ENCODE data around the gene CNOT6. TPM values are rescaled to one million over a fixed set of nuclear protein-coding genes. Genes with fewer than 3 reads are reported as not detected.
"Not testable (repeated sequence)": the region's sequence is repeated elsewhere in the genome, so short reads cannot be mapped to it uniquely, and the experiment has no call there.

CNOT6 gene
- total RNA-seq, 1 donor from 2014 or later: 21.7 TPM

- no peak for TF ChIP-seq CTCF (IDR thresholded peaks at IDR 0.05)
- no peaks in the 10 kb centered on the region for H3K9me3 ChIP-seq
- ATAC-seq (no peak), DNase-seq (no peak)
- H3K36me3 ChIP-seq: peaks cover 12% of the 10 kb centered on the region
- H3K4me1 ChIP-seq: no peaks in the 10 kb centered on the region
- no peak overlapping the region for H3K4me3 ChIP-seq
- H3K27me3 ChIP-seq: no peaks in the 10 kb centered on the region
- intact Hi-C loops (cut with DNase I): no loop called here
- H3K27ac ChIP-seq: no peak overlapping the region
Measured at GRCh38 chr5:180525399-180525798, 31.2 kb downstream of the CNOT6 start.

DNA sequence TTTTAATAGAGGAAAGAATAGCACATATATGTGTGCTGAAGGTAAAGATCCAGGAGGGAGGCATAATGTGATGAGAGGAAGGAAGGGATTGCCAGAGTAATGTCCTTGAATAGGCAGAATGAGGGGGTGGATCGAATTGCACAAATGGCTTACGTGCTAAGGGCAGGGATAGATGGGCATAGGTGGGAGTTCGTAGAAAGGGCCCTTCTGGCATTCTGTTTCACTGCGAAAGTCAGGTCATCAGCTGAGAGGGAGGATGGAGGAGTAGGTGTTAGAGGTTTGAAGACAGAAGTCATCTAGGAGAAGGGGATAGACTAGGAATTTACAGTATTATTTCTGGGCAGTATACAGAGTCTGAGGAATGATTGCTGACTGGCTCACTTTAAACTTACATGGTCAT is 32.1 kb downstream of the CNOT6 start:
- DNase-seq: no peak
- Histone ChIP-seq H3K4me1 (no peaks in the 10 kb centered on the region), H3K9me3 (no peaks in the 10 kb centered on the region), H3K4me3 (no peak overlapping the region), H3K27ac (no peak overlapping the region), H3K27me3 (no peaks in the 10 kb centered on the region), H3K36me3 (peaks cover 12% of the 10 kb centered on the region)
- TF ChIP-seq CTCF (IDR thresholded peaks at IDR 0.05): no peak
- no peak for ATAC-seq
- intact Hi-C loops (cut with DNase I): no loop called here

GRCh38 chr5:180527659-180528058 is 33.5 kb downstream of the CNOT6 start:
- DNase-seq (no peak), ATAC-seq (no peak)
- Histone ChIP-seq H3K27ac (no peak overlapping the region), H3K9me3 (no peaks in the 10 kb centered on the region), H3K4me3 (no peak overlapping the region), H3K4me1 (no peaks in the 10 kb centered on the region), H3K36me3 (peaks cover 21% of the 10 kb centered on the region), H3K27me3 (no peaks in the 10 kb centered on the region)
- no peak for TF ChIP-seq CTCF (IDR thresholded peaks at IDR 0.05)
- intact Hi-C loops (cut with DNase I): no loop called here

- H3K9me3 ChIP-seq; ATAC-seq; intact Hi-C loops (cut with DNase I); H3K4me3 ChIP-seq; H3K4me1 ChIP-seq; H3K27me3 ChIP-seq; DNase-seq; H3K27ac ChIP-seq: not testable (repeated sequence)
- H3K36me3 ChIP-seq: peaks cover 31% of the 10 kb centered on the region
Measured at GRCh38 chr5:180531036-180531585, 36.9 kb downstream of the CNOT6 start.

DNA sequence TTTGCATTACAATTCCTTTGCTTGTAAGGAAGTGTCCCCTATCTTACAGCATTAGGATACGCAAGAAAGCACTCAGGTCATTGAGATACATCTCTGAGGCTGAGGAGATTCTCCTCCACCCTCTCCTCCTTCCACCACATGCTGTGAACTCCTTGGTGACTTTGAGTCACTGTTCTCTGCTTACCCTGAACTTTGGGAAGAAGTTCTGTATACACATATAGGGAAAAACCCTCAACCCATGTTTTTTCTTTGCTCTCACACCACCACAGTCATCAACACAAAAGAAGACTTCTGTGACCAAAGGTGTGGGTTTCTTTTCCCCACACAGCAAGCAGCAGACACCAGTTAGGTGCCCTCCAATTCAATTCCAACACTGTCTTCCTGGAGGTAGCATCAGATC is 38.1 kb downstream of the CNOT6 start:
- Histone ChIP-seq H3K4me1 (no peaks in the 10 kb centered on the region), H3K36me3 (peaks cover 31% of the 10 kb centered on the region), H3K27me3 (no peaks in the 10 kb centered on the region), H3K4me3 (no peak overlapping the region), H3K9me3 (no peaks in the 10 kb centered on the region), H3K27ac (no peak overlapping the region)
- intact Hi-C loops (cut with DNase I): no loop called here
- ATAC-seq: no peak
- TF ChIP-seq CTCF (IDR thresholded peaks at IDR 0.05): no peak
- no peak for DNase-seq

GRCh38 chr5:180533845-180534244 is 39.7 kb downstream of the CNOT6 start:
- H3K27me3 ChIP-seq: no peaks in the 10 kb centered on the region
- ATAC-seq: no peak
- TF ChIP-seq CTCF (IDR thresholded peaks at IDR 0.05): no peak
- H3K4me1 ChIP-seq: no peaks in the 10 kb centered on the region
- peaks cover 31% of the 10 kb centered on the region for H3K36me3 ChIP-seq
- H3K9me3 ChIP-seq: no peaks in the 10 kb centered on the region
- H3K4me3 ChIP-seq: no peak overlapping the region
- no peak overlapping the region for H3K27ac ChIP-seq
- DNase-seq: no peak
- intact Hi-C loops (cut with DNase I): no loop called here

Data from upper lobe of right lung (tissue), 1 donor.